Prostate gland (tissue), 2 donors: Measurements from ENCODE around the gene PLCB1.

ENCODE experiments used
- POLR2A ChIP-seq: fragments of 450-650 bp; IDR thresholded peaks from one replicate; pipeline ENCODE4 v1.6.1; 2016; ENCODE audit warnings: antibody characterized with exemption, mild to moderate bottlenecking
- TF ChIP-seq, protein P1 (sequence below), 4 experiments: fragments of 200-600 bp in 2 of 4; fragments of 450-650 bp in 2 of 4; sonication (generic) in 2 of 4; IDR thresholded peaks; 1 replicate in 3 of 4; 2 replicates in 1 of 4; pipeline ENCODE4 v1.5.1; 2016 to 2019; ENCODE audit warnings: antibody characterized with exemption in 4 of 4, mild to moderate bottlenecking in 2 of 4, moderate library complexity in 2 of 4

DNA sequence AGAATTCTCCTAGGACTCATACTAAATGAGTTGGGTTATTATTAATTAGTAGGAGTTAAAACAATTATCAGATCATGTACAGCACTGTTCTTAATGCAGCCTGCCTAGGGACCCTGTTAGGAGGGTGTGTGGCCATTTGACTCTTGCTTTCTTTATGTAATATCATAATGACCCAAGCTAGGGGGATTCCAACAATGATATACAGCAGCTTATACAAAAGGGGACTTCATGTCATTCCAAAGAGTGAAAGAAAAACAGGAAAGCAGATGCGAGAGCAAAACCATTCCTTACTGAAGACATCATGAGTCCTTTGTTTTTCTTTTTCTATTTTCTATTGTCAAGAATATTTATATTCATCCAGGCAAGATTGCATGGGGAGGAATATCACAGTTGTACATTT lies 455.2 kb downstream of the PLCB1 start:
- TF ChIP-seq, protein P1, sequence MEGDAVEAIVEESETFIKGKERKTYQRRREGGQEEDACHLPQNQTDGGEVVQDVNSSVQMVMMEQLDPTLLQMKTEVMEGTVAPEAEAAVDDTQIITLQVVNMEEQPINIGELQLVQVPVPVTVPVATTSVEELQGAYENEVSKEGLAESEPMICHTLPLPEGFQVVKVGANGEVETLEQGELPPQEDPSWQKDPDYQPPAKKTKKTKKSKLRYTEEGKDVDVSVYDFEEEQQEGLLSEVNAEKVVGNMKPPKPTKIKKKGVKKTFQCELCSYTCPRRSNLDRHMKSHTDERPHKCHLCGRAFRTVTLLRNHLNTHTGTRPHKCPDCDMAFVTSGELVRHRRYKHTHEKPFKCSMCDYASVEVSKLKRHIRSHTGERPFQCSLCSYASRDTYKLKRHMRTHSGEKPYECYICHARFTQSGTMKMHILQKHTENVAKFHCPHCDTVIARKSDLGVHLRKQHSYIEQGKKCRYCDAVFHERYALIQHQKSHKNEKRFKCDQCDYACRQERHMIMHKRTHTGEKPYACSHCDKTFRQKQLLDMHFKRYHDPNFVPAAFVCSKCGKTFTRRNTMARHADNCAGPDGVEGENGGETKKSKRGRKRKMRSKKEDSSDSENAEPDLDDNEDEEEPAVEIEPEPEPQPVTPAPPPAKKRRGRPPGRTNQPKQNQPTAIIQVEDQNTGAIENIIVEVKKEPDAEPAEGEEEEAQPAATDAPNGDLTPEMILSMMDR (IDR thresholded peaks at IDR 0.05): no peak
- TF ChIP-seq POLR2A: no peak
